ENCODE measurements around the gene ABCA7. TPM values are rescaled to one million over a fixed set of nuclear protein-coding genes. Genes with fewer than 3 reads are reported as not detected.

Gene ABCA7
- total and polyA plus RNA-seq, 2 of the 8 experiments (the other 6 are each of a cell fraction or from before 2014, with no cell fraction given), result 10.4 to 25.6 TPM

DNA sequence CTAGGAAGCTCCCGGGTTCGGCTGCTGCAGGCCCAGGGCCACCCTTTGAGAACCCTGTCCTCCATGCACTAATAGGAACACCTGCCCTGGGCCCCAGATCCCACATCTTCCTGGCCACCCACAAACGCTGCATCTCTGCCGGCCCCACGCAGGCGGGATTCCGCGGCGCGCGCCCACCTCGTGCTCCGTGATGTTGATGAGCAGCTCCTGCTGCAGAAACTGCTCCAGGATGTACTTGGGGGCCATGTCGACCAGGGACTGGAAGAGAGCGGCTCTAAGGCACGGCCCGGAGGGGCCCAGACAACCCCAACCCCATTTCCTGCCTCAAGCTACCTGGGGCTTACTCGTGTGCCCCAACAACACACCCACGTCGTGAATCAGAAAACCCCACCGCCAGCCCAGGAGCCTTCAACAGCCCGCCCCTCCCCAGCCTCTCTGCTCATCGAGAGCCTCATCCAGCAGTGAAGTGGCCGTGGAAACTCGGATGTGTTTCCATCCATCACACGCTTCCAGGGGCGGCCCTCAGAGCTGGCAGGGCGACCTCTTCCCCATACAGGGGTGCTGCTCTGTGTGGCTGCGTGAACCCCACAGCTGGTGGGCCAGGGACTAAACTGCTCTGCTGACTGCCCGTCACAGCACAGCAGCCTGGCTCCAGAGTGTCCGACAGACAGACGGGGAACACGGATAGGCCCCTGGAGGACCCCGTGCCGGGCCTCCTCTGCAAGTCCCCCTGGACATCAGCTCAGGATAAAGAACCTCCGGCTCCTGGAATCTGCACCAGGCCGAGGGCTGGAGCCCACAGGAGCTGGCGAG, 51.0 kb downstream of the ABCA7 start:
- no peak overlapping the region for H2BK12ac ChIP-seq (ENCODE audit: low read depth, low read length)
- H4K8ac ChIP-seq (ENCODE audit: extremely low read depth, insufficient read depth, low read length), result no peak overlapping the region; the same call in 1 of the 2 replicates
- WGBS, 2 experiments (ENCODE audit: extremely low coverage in 1 of 2, insufficient coverage in 1 of 2, insufficient read length in 1 of 2, insufficient replicate concordance in 2 of 2, low coverage in 1 of 2, low lambda C conversion rate in 2 of 2, missing lambda C conversion rate in 1 of 2), result 90% methylated on average over 35 of the region's 38 CpGs; no CpG with 5 or more reads in 1 of the 2 experiments
- no peaks in the 10 kb centered on the region for H3K9me3 ChIP-seq (ENCODE audit: insufficient read depth in 2 of 2, low read depth in 1 of 2, low read length in 1 of 2)
- no peak overlapping the region for H2BK20ac ChIP-seq (ENCODE audit: low read length)
- peaks cover 11 to 22% of the 10 kb centered on the region in 2 experiments for H4K20me1 ChIP-seq (replicated peaks in 1 of 2; ENCODE audit: control insufficient read depth in 1 of 2, insufficient read depth in 2 of 2, low read length in 2 of 2)
- H3K4me3 ChIP-seq (ENCODE audit: extremely low read depth in 1 of 4, insufficient read depth in 2 of 4, low read depth in 3 of 4, low read length in 4 of 4), result no peak overlapping the region
- peaks cover 8 to 19% of the 10 kb centered on the region in 2 experiments for H3K79me2 ChIP-seq (ENCODE audit: control insufficient read depth in 1 of 2, insufficient read depth in 2 of 2, low read length in 2 of 2)
- peaks cover 4 to 46% (median 21%) of the 10 kb centered on the region in 4 experiments; a peak in 7 of 8 replicates for H3K36me3 ChIP-seq (ENCODE audit: control insufficient read depth in 2 of 4, insufficient read depth in 4 of 4, low read length in 3 of 4)
- no peak for FAIRE-seq
- H3K27ac ChIP-seq (ENCODE audit: low read depth, low read length), result no peak overlapping the region
- no peak overlapping the region for H2AK5ac ChIP-seq (ENCODE audit: low read depth, low read length)
- H3K4me1 ChIP-seq (replicated peaks in 1 of 4; ENCODE audit: control insufficient read depth in 3 of 4, insufficient read depth in 4 of 4, low read length in 3 of 4), result peaks cover 0 to 8% (median 5%) of the 10 kb centered on the region in 4 experiments; a peak in 4 of 7 replicates
- no peaks in the 10 kb centered on the region; a peak in 1 of 7 replicates for H3K27me3 ChIP-seq (replicated peaks in 1 of 4; ENCODE audit: control insufficient read depth in 3 of 4, extremely low read depth in 1 of 4, insufficient read depth in 3 of 4, low read length in 3 of 4)
- no peak overlapping the region for H4K5ac ChIP-seq (ENCODE audit: insufficient read length, low read depth, low read length)
- H3K18ac ChIP-seq (ENCODE audit: extremely low read depth, low read length), result no peak overlapping the region
- no peak overlapping the region for H3K4me2 ChIP-seq (ENCODE audit: insufficient read depth in 1 of 2, low read depth in 2 of 2, low read length in 2 of 2)
- H2BK15ac ChIP-seq (ENCODE audit: low read length), result no peak overlapping the region
- H3K79me1 ChIP-seq (ENCODE audit: low read depth, low read length), result peaks cover 10% of the 10 kb centered on the region
- no peak overlapping the region for H3K56ac ChIP-seq (replicated peaks; ENCODE audit: insufficient read length, low read depth, low read length)
- H3K23me2 ChIP-seq (ENCODE audit: low read depth, low read length), result peaks cover 5% of the 10 kb centered on the region
- no peak overlapping the region for H2BK120ac ChIP-seq (replicated peaks; ENCODE audit: low read depth, low read length)
- H3K9ac ChIP-seq (replicated peaks in 1 of 4; ENCODE audit: extremely low read depth in 1 of 4, low read depth in 3 of 4, low read length in 3 of 4), result no peak overlapping the region
- TF ChIP-seq JUND (IDR thresholded peaks at IDR 0.05; ENCODE audit: low read length), result no peak
- TF ChIP-seq SUZ12 (IDR thresholded peaks at IDR 0.05; ENCODE audit: low read length), result no peak
- no peak for TF ChIP-seq CHD1 (IDR thresholded peaks at IDR 0.05; ENCODE audit: low read depth, low read length)
- no peak for TF ChIP-seq YY1 (IDR thresholded peaks at IDR 0.05; ENCODE audit: low read depth, low read length)
- TF ChIP-seq CEBPB (IDR thresholded peaks at IDR 0.05; ENCODE audit: low read depth, low read length), result no peak
- TF ChIP-seq FOSL1 (IDR thresholded peaks at IDR 0.05; ENCODE audit: insufficient read depth, low read depth, low read length), result no peak
- TF ChIP-seq SP2 (IDR thresholded peaks at IDR 0.05; ENCODE audit: low read length), result no peak
- no peak for TF ChIP-seq POLR2A (IDR thresholded peaks at IDR 0.05; ENCODE audit: control extremely low read depth in 1 of 2, low read depth in 2 of 2, low read length in 2 of 2)
- TF ChIP-seq, protein P1, sequence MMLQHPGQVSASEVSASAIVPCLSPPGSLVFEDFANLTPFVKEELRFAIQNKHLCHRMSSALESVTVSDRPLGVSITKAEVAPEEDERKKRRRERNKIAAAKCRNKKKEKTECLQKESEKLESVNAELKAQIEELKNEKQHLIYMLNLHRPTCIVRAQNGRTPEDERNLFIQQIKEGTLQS (IDR thresholded peaks at IDR 0.05; ENCODE audit: insufficient read depth, low read depth, low read length), result no peak
- no peak for TF ChIP-seq CHD2 (IDR thresholded peaks at IDR 0.05; ENCODE audit: low read length)
- TF ChIP-seq GABPA (IDR thresholded peaks at IDR 0.05; ENCODE audit: borderline replicate concordance, insufficient read depth, low read length), result no peak
- TF ChIP-seq RAD21 (IDR thresholded peaks at IDR 0.05 in 1 of 2, conservative IDR thresholded peaks at IDR 0.05 in 1 of 2; ENCODE audit: low read depth in 2 of 2, low read length in 2 of 2), result no peak
- no peak overlapping the region for H4K91ac ChIP-seq (replicated peaks; ENCODE audit: insufficient read length, low read length)
- no peak for DNase-seq (ENCODE audit: low read depth in 1 of 2, low spot score in 2 of 2)
- ChIA-PET CTCF (ENCODE audit: partially characterized antibody) (interaction anchor here (0.8 to 3.0 kb wide), 4 partner anchors 22 to 130 kb away, joined by 3 to 10 read pairs (median 6); no protein-coding TSS in a partner anchor), POLR2A (ENCODE audit: partially characterized antibody) (interaction anchor here (1.0 to 8.7 kb wide), 10 partner anchors 10 to 179 kb away, joined by 3 to 116 read pairs (median 4); partner anchors contain the start of genes ARHGAP45, CIRBP and GPX4)
- H3K14ac ChIP-seq (ENCODE audit: insufficient read length), result no peak overlapping the region
- no peak overlapping the region for H3K4ac ChIP-seq (replicated peaks; ENCODE audit: insufficient read length, low read depth, low read length)
- H2BK5ac ChIP-seq (ENCODE audit: low read depth, low read length), result no peak overlapping the region
- no peak overlapping the region for H2AFZ ChIP-seq (ENCODE audit: low read length)
- H3K23ac ChIP-seq (ENCODE audit: insufficient read length), result no peak overlapping the region
